Thyroid gland (tissue), 4 donors: ENCODE results near the gene GUSB. TPM values are rescaled to one million over a fixed set of nuclear protein-coding genes. Genes with fewer than 3 reads are reported as not detected.

Source experiments
- DNase-seq, 2 donors: peaks; one replicate each; pipeline ENCODE4 v3.0.0-alpha.2; 2019
- H3K27ac ChIP-seq, 3 donors: fragments of 200-600 bp; sonication (generic); 1 replicate in 2 of 3; 2 replicates in 1 of 3; pipeline ENCODE4 v1.5.1; 2016 to 2019; ENCODE audit warnings: mild to moderate bottlenecking in 1 of 3, moderate library complexity in 1 of 3
- H3K27me3 ChIP-seq: fragments of 200-600 bp; sonication (generic); one replicate; pipeline ENCODE4 v1.5.1; 2019
- H3K36me3 ChIP-seq, 2 donors: fragments of 200-600 bp; sonication (generic); one replicate each; pipeline ENCODE4 v1.5.1; 2016 to 2019
- H3K4me1 ChIP-seq, 2 donors: fragments of 200-600 bp; sonication (generic); one replicate each; pipeline ENCODE4 v1.5.1; 2017 to 2019
- H3K4me3 ChIP-seq, 3 donors: fragments of 200-600 bp; sonication (generic); replicated peaks in 1 of 3; 1 replicate in 2 of 3; 2 replicates in 1 of 3; pipeline ENCODE4 v1.5.1; 2016; ENCODE audit warnings: mild to moderate bottlenecking in 1 of 3
- H3K9me3 ChIP-seq: fragments of 200-600 bp; sonication (generic); one replicate; pipeline ENCODE4 v1.5.1; 2017
- POLR2A ChIP-seq, 2 donors: fragments of 450-650 bp; IDR thresholded peaks; one replicate each; pipeline ENCODE4 v1.6.1; 2017; ENCODE audit warnings: antibody characterized with exemption in 2 of 2, mild to moderate bottlenecking in 2 of 2, moderate library complexity in 1 of 2
- WGBS, 2 donors: methylation state at CpG; one replicate each; pipeline ENCODE4 v1.1.5; 2017; 5-methylcytosine and 5-hydroxymethylcytosine counted together
- intact Hi-C: fragments of 100-400 bp; cut with DNase I; formaldehyde crosslinking; loops from one replicate; pipeline ENCODE4 v1.15.1; 2023
- small RNA-seq: library from RNA; depleted of rRNA; stranded (forward); fragments of <200 nt; gene quantifications from one replicate; pipeline ENCODE3, GENCODE V24; 2016
- total RNA-seq, 4 donors: library from RNA; depleted of rRNA; stranded (reverse); fragments of >200 nt; gene quantifications; one replicate each; pipeline ENCODE4 v1.2.3, GENCODE V29; 2016
- TF ChIP-seq, protein P1 (sequence below), 6 experiments: fragments of 200-600 bp in 3 of 6; fragments of 450-650 bp in 3 of 6; sonication (generic) in 3 of 6; IDR thresholded peaks; one replicate each; pipeline ENCODE4 v1.5.1; 2016 to 2019; ENCODE audit warnings: antibody characterized with exemption in 6 of 6, mild to moderate bottlenecking in 2 of 6, inconsistent platforms in 1 of 6, moderate library complexity in 1 of 6

Gene GUSB
- total RNA-seq, 4 donors from 2014 or later = 30.1 to 51.5 (median 37.6) TPM

DNA sequence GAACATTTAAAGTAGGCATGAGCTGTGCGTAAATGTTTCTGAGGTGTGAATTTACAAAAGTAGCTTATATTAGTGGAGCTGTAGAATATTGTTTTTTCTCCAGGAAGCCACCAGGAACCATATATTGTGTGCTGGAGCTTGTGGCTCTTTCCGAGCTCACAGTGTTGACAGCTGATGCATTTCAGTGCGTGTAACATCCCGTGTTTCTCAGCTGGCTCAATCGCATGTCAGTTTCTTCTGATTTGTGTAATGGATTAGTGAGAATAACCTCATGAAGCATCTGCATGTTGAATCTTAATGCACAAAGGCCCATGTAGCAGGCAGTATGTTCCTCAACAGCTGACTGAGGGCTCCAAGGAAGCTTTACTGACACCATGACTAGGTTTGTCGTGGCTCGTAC is 69.8 kb downstream of the GUSB start:
- TF ChIP-seq, protein P1, sequence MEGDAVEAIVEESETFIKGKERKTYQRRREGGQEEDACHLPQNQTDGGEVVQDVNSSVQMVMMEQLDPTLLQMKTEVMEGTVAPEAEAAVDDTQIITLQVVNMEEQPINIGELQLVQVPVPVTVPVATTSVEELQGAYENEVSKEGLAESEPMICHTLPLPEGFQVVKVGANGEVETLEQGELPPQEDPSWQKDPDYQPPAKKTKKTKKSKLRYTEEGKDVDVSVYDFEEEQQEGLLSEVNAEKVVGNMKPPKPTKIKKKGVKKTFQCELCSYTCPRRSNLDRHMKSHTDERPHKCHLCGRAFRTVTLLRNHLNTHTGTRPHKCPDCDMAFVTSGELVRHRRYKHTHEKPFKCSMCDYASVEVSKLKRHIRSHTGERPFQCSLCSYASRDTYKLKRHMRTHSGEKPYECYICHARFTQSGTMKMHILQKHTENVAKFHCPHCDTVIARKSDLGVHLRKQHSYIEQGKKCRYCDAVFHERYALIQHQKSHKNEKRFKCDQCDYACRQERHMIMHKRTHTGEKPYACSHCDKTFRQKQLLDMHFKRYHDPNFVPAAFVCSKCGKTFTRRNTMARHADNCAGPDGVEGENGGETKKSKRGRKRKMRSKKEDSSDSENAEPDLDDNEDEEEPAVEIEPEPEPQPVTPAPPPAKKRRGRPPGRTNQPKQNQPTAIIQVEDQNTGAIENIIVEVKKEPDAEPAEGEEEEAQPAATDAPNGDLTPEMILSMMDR (IDR thresholded peaks at IDR 0.05) = no peak
- no peak for TF ChIP-seq POLR2A (IDR thresholded peaks at IDR 0.05)

More for the DNA sequence above, 69.8 kb downstream of the GUSB start:
- H3K27me3 ChIP-seq = no peaks in the 10 kb centered on the region
- intact Hi-C loops = no loop called here
- no peak overlapping the region for H3K4me3 ChIP-seq
- no peak overlapping the region for H3K27ac ChIP-seq
- DNase-seq = no peak
- 96% methylated on average over 7 of the region's 7 CpGs for WGBS, 2 donors
- H3K9me3 ChIP-seq = no peaks in the 10 kb centered on the region
- no peaks in the 10 kb centered on the region for H3K36me3 ChIP-seq
- H3K4me1 ChIP-seq = peaks cover 4 to 8% of the 10 kb centered on the region in 2 donors

Small RNA genes lying within 50 kb of the gene (small RNA-seq; reads per million reads assigned to genes)
- not detected for gene AC073261.1

Other genes with a start within 250 kb of the GUSB start
- 10 to 100 TPM; 13.9 to 21.0 (median 18.2) TPM for gene VKORC1L1, start 109.1 kb downstream of the GUSB start, total RNA-seq
- 10 to 100 TPM; 25.1 to 89.5 (median 50.2) TPM for gene ASL, start 93.6 kb upstream of the GUSB start, total RNA-seq
- 10 to 100 TPM; 49.6 to 59.6 (median 54.2) TPM for gene CRCP, start 132.6 kb upstream of the GUSB start, total RNA-seq
- 10 to 100 TPM; 24.5 to 60.4 (median 28.2) TPM for gene TPST1, start 223.1 kb upstream of the GUSB start, total RNA-seq